ENCODE measurements around the gene DPP9. TPM values are rescaled to one million over a fixed set of nuclear protein-coding genes. Genes with fewer than 3 reads are reported as not detected.

The DPP9 gene
- total RNA-seq, 1 donor, result 53.1 TPM

DNA sequence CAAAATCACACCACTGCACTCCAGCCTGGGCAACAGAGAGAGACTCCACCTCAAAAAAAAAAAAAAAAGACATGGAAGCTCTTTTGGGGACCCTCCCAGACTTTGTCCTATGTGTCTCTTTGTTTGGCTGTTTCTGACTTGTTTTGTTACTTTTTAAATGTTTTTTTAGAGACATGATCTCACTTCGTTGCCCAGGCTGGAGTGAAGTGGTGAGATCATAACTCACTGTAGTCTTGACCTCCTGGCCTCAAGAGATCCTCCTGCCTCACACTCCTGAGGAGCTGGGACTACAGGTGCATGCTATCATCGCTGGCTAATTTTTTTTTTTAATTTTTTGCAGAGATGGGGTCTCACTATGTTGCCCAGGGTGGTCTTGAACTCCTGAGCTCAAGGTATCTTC is 16.4 kb upstream of the DPP9 start:
- DNase-seq (ENCODE audit: low read depth), result no peak
- TF ChIP-seq, protein P1, sequence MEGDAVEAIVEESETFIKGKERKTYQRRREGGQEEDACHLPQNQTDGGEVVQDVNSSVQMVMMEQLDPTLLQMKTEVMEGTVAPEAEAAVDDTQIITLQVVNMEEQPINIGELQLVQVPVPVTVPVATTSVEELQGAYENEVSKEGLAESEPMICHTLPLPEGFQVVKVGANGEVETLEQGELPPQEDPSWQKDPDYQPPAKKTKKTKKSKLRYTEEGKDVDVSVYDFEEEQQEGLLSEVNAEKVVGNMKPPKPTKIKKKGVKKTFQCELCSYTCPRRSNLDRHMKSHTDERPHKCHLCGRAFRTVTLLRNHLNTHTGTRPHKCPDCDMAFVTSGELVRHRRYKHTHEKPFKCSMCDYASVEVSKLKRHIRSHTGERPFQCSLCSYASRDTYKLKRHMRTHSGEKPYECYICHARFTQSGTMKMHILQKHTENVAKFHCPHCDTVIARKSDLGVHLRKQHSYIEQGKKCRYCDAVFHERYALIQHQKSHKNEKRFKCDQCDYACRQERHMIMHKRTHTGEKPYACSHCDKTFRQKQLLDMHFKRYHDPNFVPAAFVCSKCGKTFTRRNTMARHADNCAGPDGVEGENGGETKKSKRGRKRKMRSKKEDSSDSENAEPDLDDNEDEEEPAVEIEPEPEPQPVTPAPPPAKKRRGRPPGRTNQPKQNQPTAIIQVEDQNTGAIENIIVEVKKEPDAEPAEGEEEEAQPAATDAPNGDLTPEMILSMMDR (IDR thresholded peaks at IDR 0.05; ENCODE audit: insufficient read depth, low read length), result no peak
- no peak overlapping the region for H3K4me3 ChIP-seq (ENCODE audit: low read depth, low read length)

DNA sequence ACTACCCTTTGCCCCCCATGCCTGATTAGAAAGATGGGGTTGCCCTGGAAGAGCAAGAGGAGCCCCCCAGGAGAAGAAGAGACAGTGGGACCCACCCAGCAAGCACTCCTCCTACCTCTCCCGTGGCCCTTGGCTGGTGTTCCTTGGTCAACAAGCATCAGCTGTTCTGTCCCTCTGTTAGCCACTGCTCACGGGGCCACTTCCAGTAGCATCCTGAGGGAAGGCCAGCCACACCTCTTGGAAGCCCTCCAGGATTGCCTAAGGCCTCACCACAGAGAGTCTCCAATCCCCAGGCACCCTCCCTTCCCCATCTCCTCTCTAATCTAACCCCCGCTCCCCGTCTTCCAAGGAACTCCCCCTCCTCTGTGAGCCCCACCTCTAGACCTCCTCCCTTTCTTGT is 15.1 kb upstream of the DPP9 start:
- DNase-seq (ENCODE audit: low read depth), result no peak
- TF ChIP-seq, protein P1 (IDR thresholded peaks at IDR 0.05; ENCODE audit: insufficient read depth, low read length), result no peak
- no peak overlapping the region for H3K4me3 ChIP-seq (ENCODE audit: low read depth, low read length)

DNA sequence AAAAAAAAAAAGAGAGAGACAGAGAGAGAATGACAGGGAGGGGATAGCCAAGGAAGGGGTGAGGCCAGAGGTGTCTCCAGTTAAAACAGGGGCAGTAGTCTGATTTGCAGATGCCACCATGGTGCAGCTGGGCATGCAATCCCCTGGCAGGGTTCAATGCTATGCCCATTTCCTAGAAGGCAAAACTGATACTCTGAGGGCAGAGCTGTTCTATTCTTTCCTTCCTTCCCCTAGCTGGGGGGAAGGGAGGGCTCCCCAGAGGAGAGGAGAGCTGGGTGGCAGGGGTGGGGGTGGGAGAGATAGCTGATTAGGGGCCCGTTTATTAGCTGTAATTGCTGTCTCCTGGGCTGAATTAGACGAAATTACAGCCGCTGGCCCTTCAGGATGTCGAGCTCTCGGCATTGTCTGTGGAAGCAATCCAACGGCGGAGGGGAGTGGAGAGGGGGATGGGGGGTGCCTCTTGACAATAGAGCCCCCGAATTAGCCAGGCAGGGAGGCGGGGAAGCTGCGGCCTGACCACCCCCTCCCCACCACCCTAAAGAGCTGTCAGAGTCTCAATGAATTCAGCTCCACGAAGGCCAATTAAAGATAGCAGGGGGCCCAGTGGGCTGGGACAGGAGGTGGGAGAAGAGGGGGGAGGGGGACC is 14.4 kb upstream of the DPP9 start:
- TF ChIP-seq, protein P1 (IDR thresholded peaks at IDR 0.05; ENCODE audit: insufficient read depth, low read length), result no peak
- H3K4me3 ChIP-seq (ENCODE audit: low read depth, low read length), result no peak overlapping the region
- no peak for DNase-seq (ENCODE audit: low read depth)

- DNase-seq (ENCODE audit: low read depth), result no peak
- TF ChIP-seq, protein P1 (IDR thresholded peaks at IDR 0.05; ENCODE audit: insufficient read depth, low read length), result no peak
- H3K4me3 ChIP-seq (ENCODE audit: low read depth, low read length), result no peak overlapping the region
Observed at GRCh38 chr19:4733755-4734345, 10.2 kb upstream of the DPP9 start.

- peak; percentile 70 for DNase-seq (ENCODE audit: low read depth)
- no peak overlapping the region for H3K4me3 ChIP-seq (ENCODE audit: low read depth, low read length)
- TF ChIP-seq, protein P1 (IDR thresholded peaks at IDR 0.05; ENCODE audit: insufficient read depth, low read length), result peak; percentile 77
Observed at GRCh38 chr19:4732680-4733114, 9.1 kb upstream of the DPP9 start.

GRCh38 chr19:4730740-4731171 is 7.1 kb upstream of the DPP9 start:
- no peak overlapping the region for H3K4me3 ChIP-seq (ENCODE audit: low read depth, low read length)
- DNase-seq (ENCODE audit: low read depth), result no peak

More at GRCh38 chr19:4730740-4731171, 7.1 kb upstream of the DPP9 start:
- TF ChIP-seq, protein P1 (IDR thresholded peaks at IDR 0.05; ENCODE audit: insufficient read depth, low read length), result peak; percentile 53
